SH-SY5Y (cell line): ENCODE data around the gene RHOV.

Source experiments
- GATA2 ChIP-seq: IDR thresholded peaks from 2 replicates; pipeline ENCODE4 v1.6.1; 2011; ENCODE audit warnings: mild to moderate bottlenecking, low read depth, low read length
- GATA3 ChIP-seq: IDR thresholded peaks from 2 replicates; pipeline ENCODE4 v1.6.1; 2011; ENCODE audit warnings: low read depth, mild to moderate bottlenecking, low read length, moderate library complexity

GRCh38 chr15:40845036-40845435 is 29.0 kb downstream of the RHOV start:
- no peak for TF ChIP-seq GATA2
- TF ChIP-seq GATA3, result no peak
